B cell (primary cell): Measurements from ENCODE around the gene STEAP1B. TPM values are rescaled to one million over a fixed set of nuclear protein-coding genes. Genes with fewer than 3 reads are reported as not detected.

Source experiments
- ATAC-seq: fragments of 200-7000 bp; cut with Tn5 transposase; one replicate; pipeline ENCODE4 v1.10.0; 2021; ENCODE audit warnings: low read depth, mild to moderate bottlenecking, moderate number of reproducible peaks, moderate library complexity
- CTCF ChIA-PET: fragments of 350-600 bp; sonication (Branson Sonifier 250); formaldehyde crosslinking; loops from one replicate; lab custom pipeline; 2021; ENCODE audit warnings: antibody characterized with exemption, inconsistent platforms; lab: Charles Lee
- POLR2A ChIA-PET: fragments of 350-600 bp; sonication (Branson Sonifier 250); formaldehyde crosslinking; loops from one replicate; lab custom pipeline; 2021; ENCODE audit warnings: antibody characterized with exemption; lab: Charles Lee
- DNase-seq: peaks from one replicate; pipeline ENCODE4 v3.0.0; 2013
- H2AFZ ChIP-seq: 2 replicates; pipeline ENCODE4 v1.6.1; 2012; ENCODE audit warnings: mild to moderate bottlenecking, low read depth, low read length; ENCODE audit not compliant: insufficient read depth, poor library complexity, severe bottlenecking
- H3K27ac ChIP-seq, 2 donors: 1 replicate in 1 of 2; 2 replicates in 1 of 2; pipeline ENCODE4 v1.5.1; 2012 to 2013; ENCODE audit warnings: low read length in 2 of 2, mild to moderate bottlenecking in 2 of 2, moderate library complexity in 1 of 2
- H3K27me3 ChIP-seq, 4 experiments: fragments of 200-600 bp in 1 of 4; sonication (generic) in 1 of 4; replicated peaks in 1 of 4; 1 replicate in 2 of 4; 2 replicates in 2 of 4; pipeline versions ENCODE4 v1.6.1 to v1.7.0; 2013 to 2016; ENCODE audit warnings: low read length in 3 of 4, mild to moderate bottlenecking in 2 of 4, mixed read lengths in 1 of 4, moderate library complexity in 1 of 4; ENCODE audit not compliant: insufficient read depth in 4 of 4, control insufficient read depth in 3 of 4; ENCODE audit errors: control extremely low read depth in 1 of 4
- H3K36me3 ChIP-seq, 2 experiments: replicated peaks in 1 of 2; 1 replicate in 1 of 2; 2 replicates in 1 of 2; pipeline versions ENCODE4 v1.6.1 to v1.7.1; 2013; ENCODE audit warnings: low read length in 1 of 2; ENCODE audit not compliant: insufficient read depth in 2 of 2, control insufficient read depth in 1 of 2; ENCODE audit errors: control extremely low read depth in 1 of 2, extremely low read depth in 1 of 2
- H3K4me1 ChIP-seq, 2 donors: fragments of 200-600 bp in 1 of 2; sonication (generic) in 1 of 2; 1 replicate in 1 of 2; 2 replicates in 1 of 2; pipeline versions ENCODE4 v1.5.1 to v1.6.1; 2013 to 2017; ENCODE audit warnings: low read length in 2 of 2; ENCODE audit not compliant: control insufficient read depth in 2 of 2, insufficient read depth in 2 of 2
- H3K4me2 ChIP-seq: replicated peaks from 2 replicates; pipeline ENCODE3; 2012; ENCODE audit warnings: mild to moderate bottlenecking, low read depth, low read length; ENCODE audit not compliant: poor library complexity, severe bottlenecking
- H3K4me3 ChIP-seq, 5 experiments: fragments of 200-600 bp in 1 of 5; sonication (generic) in 1 of 5; 1 replicate in 3 of 5; 2 replicates in 2 of 5; pipeline versions ENCODE4 v1.5.1 to v1.7.0; 2011 to 2016; ENCODE audit warnings: low read length in 4 of 5, mild to moderate bottlenecking in 4 of 5, low read depth in 2 of 5, control low read depth in 1 of 5, moderate library complexity in 1 of 5; ENCODE audit not compliant: insufficient read depth in 1 of 5; ENCODE audit errors: control extremely low read depth in 1 of 5, extremely low read depth in 1 of 5
- H3K79me2 ChIP-seq: fragments of 200-600 bp; sonication (generic); one replicate; pipeline ENCODE4 v1.6.0; 2016; ENCODE audit warnings: low read length; ENCODE audit not compliant: control insufficient read depth, insufficient read depth
- H3K9ac ChIP-seq: fragments of 200-600 bp; sonication (generic); 2 replicates; pipeline ENCODE4 v1.6.1; 2017; ENCODE audit warnings: mild to moderate bottlenecking, low read length, moderate library complexity
- H3K9me3 ChIP-seq, 3 donors: one replicate each; pipeline versions ENCODE4 v1.6.1 to v1.7.1; 2013; ENCODE audit warnings: low read length in 2 of 3; ENCODE audit not compliant: control insufficient read depth in 2 of 3, insufficient read depth in 1 of 3; ENCODE audit errors: control extremely low read depth in 1 of 3
- H4K20me1 ChIP-seq: 2 replicates; pipeline ENCODE4 v1.6.0; 2012; ENCODE audit warnings: mild to moderate bottlenecking, low read length; ENCODE audit not compliant: insufficient read depth, control insufficient read depth, poor library complexity, severe bottlenecking
- H3K27ac Mint-ChIP-seq: one replicate; pipeline ENCODE4 v1.8.0; 2021; ENCODE audit warnings: mixed read lengths
- H3K27me3 Mint-ChIP-seq: one replicate; pipeline ENCODE4 v1.8.0; 2021; ENCODE audit warnings: mixed read lengths
- H3K4me1 Mint-ChIP-seq: one replicate; pipeline ENCODE4 v1.8.0; 2021; ENCODE audit warnings: mixed read lengths
- H3K4me3 Mint-ChIP-seq: one replicate; pipeline ENCODE4 v1.8.0; 2021; ENCODE audit warnings: mixed read lengths
- H3K9me3 Mint-ChIP-seq: one replicate; pipeline ENCODE4 v1.8.0; 2022; ENCODE audit warnings: mixed read lengths; ENCODE audit not compliant: insufficient read depth
- CTCF ChIP-seq: fragments of 200-600 bp; IDR thresholded peaks from one replicate; pipeline ENCODE4 v1.8.0; 2022; ENCODE audit warnings: antibody characterized with exemption, mild to moderate bottlenecking
- EZH2 ChIP-seq: IDR thresholded peaks from 2 replicates; pipeline ENCODE4 v1.6.1; 2012; ENCODE audit warnings: borderline replicate concordance, low read depth, mild to moderate bottlenecking, moderate library complexity, low read length; ENCODE audit not compliant: insufficient read depth, poor library complexity, severe bottlenecking
- WGBS: methylation state at CpG from one replicate; pipeline ENCODE4 v1.1.5; 2013; ENCODE audit warnings: missing lambda C conversion rate; ENCODE audit not compliant: insufficient coverage; 5-methylcytosine and 5-hydroxymethylcytosine counted together
- intact Hi-C: fragments of 100-400 bp; cut with micrococcal nuclease; formaldehyde crosslinking; loops from one replicate; pipeline ENCODE4 v1.10.0; 2022
- polyA plus RNA-seq: library from polyadenylated mRNA; depleted of rRNA; stranded (reverse); fragments of >200 nt; gene quantifications from 2 replicates; pipeline ENCODE4 v1.2.3, GENCODE V29; 2012
- total RNA-seq, 2 donors: library from RNA; stranded (reverse); fragments of 120-200 nt in 1 of 2; gene quantifications; 1 replicate in 1 of 2; 2 replicates in 1 of 2; pipeline versions ENCODE4 v1.2.3 to v1.2.4, GENCODE V29; 2013 to 2022

STEAP1B gene
- total and polyA plus RNA-seq, 2 donors (not counting 1 experiment from before 2014, with no cell fraction given): 8.8 to 24.7 TPM

- intact Hi-C loops: no loop called here
These were observed 31.4 kb downstream of the STEAP1B start for GRCh38 chr7:22468609-22469008.

GRCh38 chr7:22464299-22464698 lies 35.7 kb downstream of the STEAP1B start:
- TF ChIP-seq EZH2 (no peak), CTCF (no peak)
- intact Hi-C loops: no loop called here
- Histone ChIP-seq H4K20me1 (no peaks in the 10 kb centered on the region), H3K9ac (no peak overlapping the region), H3K9me3 (peaks cover 0 to 4% (median 0%) of the 10 kb centered on the region in 3 donors), H3K79me2 (no peaks in the 10 kb centered on the region), H3K27ac (no peak overlapping the region), H2AFZ (no peak overlapping the region), H3K27me3 (no peaks in the 10 kb centered on the region), H3K4me2 (no peak overlapping the region), H3K4me1 (no peaks in the 10 kb centered on the region), H3K4me3 (no peak overlapping the region), H3K36me3 (no peaks in the 10 kb centered on the region)
- ChIA-PET CTCF (no interaction called here), POLR2A (no interaction called here)
- no peaks in the 10 kb centered on the region for H3K9me3 Mint-ChIP-seq
- no peak overlapping the region for H3K4me3 Mint-ChIP-seq
- WGBS: 100% methylated on average over 1 of the region's 4 CpGs
- no peaks in the 10 kb centered on the region for H3K27me3 Mint-ChIP-seq
- ATAC-seq (no peak), DNase-seq (no peak)
- no peak overlapping the region for H3K27ac Mint-ChIP-seq
- H3K4me1 Mint-ChIP-seq: no peaks in the 10 kb centered on the region

More at GRCh38 chr7:22468609-22469008, 31.4 kb downstream of the STEAP1B start:
- Mint-ChIP-seq H3K27ac (no peak overlapping the region), H3K4me1 (no peaks in the 10 kb centered on the region), H3K9me3 (no peaks in the 10 kb centered on the region), H3K27me3 (no peaks in the 10 kb centered on the region), H3K4me3 (no peak overlapping the region)
- no peak overlapping the region for H3K27ac ChIP-seq
- H3K4me2 ChIP-seq: no peak overlapping the region
- ATAC-seq: no peak
- H3K4me1 ChIP-seq: no peaks in the 10 kb centered on the region
- no peak overlapping the region for H3K4me3 ChIP-seq
- TF ChIP-seq CTCF (no peak), EZH2 (no peak)
- POLR2A ChIA-PET: no interaction called here
- no peak overlapping the region for H2AFZ ChIP-seq
- H3K79me2 ChIP-seq: no peaks in the 10 kb centered on the region
- peaks cover 0 to 4% (median 0%) of the 10 kb centered on the region in 3 donors for H3K9me3 ChIP-seq
- no peaks in the 10 kb centered on the region for H3K36me3 ChIP-seq
- no peak overlapping the region for H3K9ac ChIP-seq
- H3K27me3 ChIP-seq: no peaks in the 10 kb centered on the region
- CTCF ChIA-PET: interaction anchor here (0.8 to 1.6 kb wide), 4 partner anchors 9 to 359 kb away, joined by 3 to 4 read pairs (median 3); no protein-coding TSS in a partner anchor
- no peak for DNase-seq
- no peaks in the 10 kb centered on the region for H4K20me1 ChIP-seq
- 88% methylated on average over 1 of the region's 3 CpGs for WGBS
